ENCODE data around the gene ATP5ME.

ATP5ME gene

GRCh38 chr4:666822-667544 lies 7.1 kb downstream of the ATP5ME start:
- DNase-seq = no peak

- DNase-seq = no peak
Measured at GRCh38 chr4:666436-666810, 7.7 kb downstream of the ATP5ME start.

GRCh38 chr4:665751-666435 lies 8.2 kb downstream of the ATP5ME start:
- no peak for DNase-seq

GRCh38 chr4:665381-665750 lies 8.7 kb downstream of the ATP5ME start:
- DNase-seq = no peak

- no peak for DNase-seq
Measured at GRCh38 chr4:664713-665231, 9.3 kb downstream of the ATP5ME start.

GRCh38 chr4:663438-664428 lies 10.3 kb downstream of the ATP5ME start:
- DNase-seq = peak; percentile 4

GRCh38 chr4:663046-663437 lies 11.0 kb downstream of the ATP5ME start:
- no peak for DNase-seq

GRCh38 chr4:661881-662761 lies 12.0 kb downstream of the ATP5ME start:
- no peak for DNase-seq

GRCh38 chr4:661231-661630 lies 12.8 kb downstream of the ATP5ME start:
- DNase-seq = no peak

- DNase-seq = no peak
Measured at GRCh38 chr4:660401-660800, 13.7 kb downstream of the ATP5ME start.

GRCh38 chr4:659851-660250 lies 14.2 kb downstream of the ATP5ME start:
- no peak for DNase-seq

GRCh38 chr4:658681-659667 lies 15.1 kb downstream of the ATP5ME start:
- DNase-seq = no peak

GRCh38 chr4:657834-658667 lies 16.0 kb downstream of the ATP5ME start:
- no peak for DNase-seq

- no peak for DNase-seq
Measured at GRCh38 chr4:657338-657833, 16.7 kb downstream of the ATP5ME start.

GRCh38 chr4:656436-657337 lies 17.4 kb downstream of the ATP5ME start:
- no peak for DNase-seq

- DNase-seq = no peak
Measured at GRCh38 chr4:655464-656151, 18.5 kb downstream of the ATP5ME start.

- DNase-seq = no peak
Measured at GRCh38 chr4:654871-655463, 19.1 kb downstream of the ATP5ME start.

GRCh38 chr4:654503-654845 lies 19.6 kb downstream of the ATP5ME start:
- no peak for DNase-seq
